CD4-positive, CD25-positive, alpha-beta regulatory T cell (primary cell): ENCODE results near the gene PPTC7. TPM values are rescaled to one million over a fixed set of nuclear protein-coding genes. Genes with fewer than 3 reads are reported as not detected.
A peak's percentile ranks its signal among the peaks of the same experiment; 100 is the strongest.
"Not testable (repeated sequence)": the region's sequence is repeated elsewhere in the genome, so short reads cannot be mapped to it uniquely, and the experiment has no call there.

Source experiments
- ATAC-seq, 2 donors: fragments of 150-1000 bp; cut with Tn5 transposase; one replicate each; pipeline ENCODE4 v1.10.0; 2021; ENCODE audit warnings: low read depth in 2 of 2, moderate number of reproducible peaks in 2 of 2, moderate library complexity in 1 of 2
- DNase-seq, 3 donors: peaks; one replicate each; pipeline versions ENCODE4 v3.0.0 to v3.0.0-alpha.2; 2012 to 2022; ENCODE audit warnings: mixed read lengths in 1 of 3
- H3K27ac ChIP-seq: one replicate; pipeline ENCODE4 v1.7.0; 2013; ENCODE audit warnings: mild to moderate bottlenecking, low read length; ENCODE audit not compliant: insufficient read depth, poor library complexity, severe bottlenecking
- H3K27me3 ChIP-seq: one replicate; pipeline ENCODE4 v1.7.0; 2013; ENCODE audit warnings: low read length; ENCODE audit not compliant: control insufficient read depth, insufficient read depth
- H3K36me3 ChIP-seq: one replicate; pipeline ENCODE4 v1.7.0; 2013; ENCODE audit warnings: mild to moderate bottlenecking, low read length, moderate library complexity; ENCODE audit not compliant: control insufficient read depth, insufficient read depth
- H3K4me1 ChIP-seq: 2 replicates; pipeline ENCODE4 v1.7.0; 2013; ENCODE audit warnings: mild to moderate bottlenecking, low read length; ENCODE audit not compliant: insufficient read depth, control insufficient read depth, poor library complexity, severe bottlenecking
- H3K4me3 ChIP-seq: one replicate; pipeline ENCODE4 v1.7.0; 2013; ENCODE audit warnings: low read depth, mild to moderate bottlenecking, low read length, moderate library complexity
- H3K9me3 ChIP-seq, 2 experiments: 1 replicate in 1 of 2; 2 replicates in 1 of 2; pipeline ENCODE4 v1.7.0; 2013; ENCODE audit warnings: low read length in 2 of 2, mild to moderate bottlenecking in 1 of 2, moderate library complexity in 1 of 2; ENCODE audit not compliant: control insufficient read depth in 2 of 2
- H3K27ac Mint-ChIP-seq, 3 donors: one replicate each; pipeline ENCODE4 v1.8.0; 2020 to 2022; ENCODE audit warnings: mild to moderate bottlenecking in 3 of 3, mixed read lengths in 3 of 3, moderate library complexity in 2 of 3
- H3K27me3 Mint-ChIP-seq: one replicate; pipeline ENCODE4 v1.8.0; 2022; ENCODE audit warnings: mild to moderate bottlenecking, mixed read lengths
- H3K36me3 Mint-ChIP-seq: one replicate; pipeline ENCODE4 v1.8.0; 2020; ENCODE audit warnings: mixed read lengths
- H3K4me1 Mint-ChIP-seq, 4 donors: one replicate each; pipeline ENCODE4 v1.8.0; 2020 to 2022; ENCODE audit warnings: mixed read lengths in 4 of 4, mild to moderate bottlenecking in 1 of 4
- H3K4me3 Mint-ChIP-seq, 4 donors: one replicate each; pipeline ENCODE4 v1.8.0; 2020 to 2022; ENCODE audit warnings: mild to moderate bottlenecking in 4 of 4, mixed read lengths in 4 of 4, moderate library complexity in 3 of 4
- H3K9me3 Mint-ChIP-seq, 7 donors: one replicate each; pipeline ENCODE4 v1.8.0; 2020 to 2022; ENCODE audit warnings: mixed read lengths in 7 of 7, mild to moderate bottlenecking in 3 of 7, moderate library complexity in 2 of 7
- polyA plus RNA-seq, 4 donors: library from polyadenylated mRNA; unstranded; fragments of 300-500 nt; fragmentation: Illumina TruSeq; gene quantifications; one replicate each; pipeline ENCODE4 v1.2.3, GENCODE V29; 2021
- total RNA-seq: library from RNA; stranded (reverse); gene quantifications from one replicate; pipeline ENCODE4 v1.2.3, GENCODE V29; 2022

The PPTC7 gene
- total and polyA plus RNA-seq, 5 donors from 2014 or later = 6.7 to 42.3 (median 9.4) TPM

GRCh38 chr12:110531741-110532333 is 51.3 kb downstream of the PPTC7 start:
- peaks cover 35% of the 10 kb centered on the region for H3K36me3 Mint-ChIP-seq
- H3K9me3 Mint-ChIP-seq = no peaks in the 10 kb centered on the region
- peak overlapping the region in 1 of 4 donors; percentile 5 for H3K4me3 Mint-ChIP-seq
- DNase-seq (peak in 2 of 3 donors; percentile 4 to 48), ATAC-seq (peak in 1 of 2 donors; percentile 39)
- no peak overlapping the region for H3K27ac ChIP-seq
- H3K36me3 ChIP-seq = peaks cover 25% of the 10 kb centered on the region
- H3K27me3 Mint-ChIP-seq = no peaks in the 10 kb centered on the region
- H3K27ac Mint-ChIP-seq = peak overlapping the region; percentile 14 to 74 (median 73)
- no peaks in the 10 kb centered on the region for H3K9me3 ChIP-seq
- H3K4me3 ChIP-seq = no peak overlapping the region
- no peaks in the 10 kb centered on the region for H3K4me1 ChIP-seq
- peaks cover 8 to 28% (median 27%) of the 10 kb centered on the region in 4 donors for H3K4me1 Mint-ChIP-seq
- no peaks in the 10 kb centered on the region for H3K27me3 ChIP-seq

- Mint-ChIP-seq H3K27me3 (no peaks in the 10 kb centered on the region), H3K36me3 (peaks cover 23% of the 10 kb centered on the region), H3K4me3 (no peak overlapping the region), H3K9me3 (no peaks in the 10 kb centered on the region), H3K4me1 (peaks cover 8 to 28% (median 26%) of the 10 kb centered on the region in 4 donors), H3K27ac (peak overlapping the region in 1 of 3 donors; percentile 63)
- no peak overlapping the region for H3K27ac ChIP-seq
- H3K27me3 ChIP-seq = no peaks in the 10 kb centered on the region
- no peaks in the 10 kb centered on the region for H3K4me1 ChIP-seq
- no peaks in the 10 kb centered on the region for H3K9me3 ChIP-seq
- ATAC-seq (no peak), DNase-seq (no peak)
- peaks cover 11% of the 10 kb centered on the region for H3K36me3 ChIP-seq
- H3K4me3 ChIP-seq = no peak overlapping the region
Measured at GRCh38 chr12:110530511-110530910, 52.6 kb downstream of the PPTC7 start.

DNA sequence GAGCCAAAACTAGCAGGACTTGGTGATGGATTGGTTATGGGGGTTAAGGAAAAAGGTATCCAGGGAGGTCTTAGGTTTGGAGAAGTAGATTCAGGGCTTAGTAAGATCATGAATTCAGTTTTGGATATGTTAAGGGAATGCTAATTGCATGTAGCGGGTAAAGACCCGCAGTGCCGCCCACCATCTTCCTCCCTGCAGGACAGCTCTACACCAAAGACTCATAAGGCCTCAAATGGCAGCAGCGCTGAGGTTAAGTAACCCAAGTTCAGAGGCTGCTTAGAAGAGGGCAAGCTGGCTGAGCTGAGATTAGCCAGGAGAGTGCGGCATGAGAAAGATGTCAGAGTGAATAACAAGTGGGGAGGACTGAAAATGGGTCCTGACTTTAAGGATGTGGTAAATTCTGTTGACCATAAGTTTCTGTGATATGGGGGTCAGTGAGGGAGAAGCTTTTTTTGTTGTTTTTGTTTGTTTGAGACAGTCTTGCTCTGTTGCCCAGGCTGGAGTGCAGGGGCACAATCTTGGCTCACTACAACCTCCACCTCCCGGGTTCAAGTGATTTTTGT is 54.8 kb downstream of the PPTC7 start:
- H3K4me3 ChIP-seq = no peak overlapping the region
- no peak overlapping the region for H3K27ac ChIP-seq
- no peaks in the 10 kb centered on the region for H3K9me3 ChIP-seq
- peaks cover 8 to 27% (median 21%) of the 10 kb centered on the region in 4 donors for H3K4me1 Mint-ChIP-seq
- DNase-seq (no peak), ATAC-seq (no peak)
- H3K4me3 Mint-ChIP-seq = no peak overlapping the region
- no peaks in the 10 kb centered on the region for H3K4me1 ChIP-seq
- peaks cover 19% of the 10 kb centered on the region for H3K36me3 Mint-ChIP-seq
- H3K36me3 ChIP-seq = peaks cover 3% of the 10 kb centered on the region
- peak overlapping the region in 2 of 3 donors; percentile 29 to 73 for H3K27ac Mint-ChIP-seq
- H3K9me3 Mint-ChIP-seq = no peaks in the 10 kb centered on the region
- H3K27me3 ChIP-seq = no peaks in the 10 kb centered on the region
- no peaks in the 10 kb centered on the region for H3K27me3 Mint-ChIP-seq

- not testable (repeated sequence) for H3K27me3 Mint-ChIP-seq
- peak in 2 of 3 donors; percentile 12 to 24 for DNase-seq
Measured at GRCh38 chr12:110520876-110521712, 62.0 kb downstream of the PPTC7 start.

GRCh38 chr12:110518014-110518413 is 65.1 kb downstream of the PPTC7 start:
- H3K36me3 ChIP-seq, ATAC-seq, H3K27me3 Mint-ChIP-seq, H3K4me3 ChIP-seq, H3K4me3 Mint-ChIP-seq, H3K9me3 ChIP-seq, H3K27ac Mint-ChIP-seq, H3K27ac ChIP-seq, DNase-seq, H3K27me3 ChIP-seq, H3K36me3 Mint-ChIP-seq, H3K9me3 Mint-ChIP-seq: not testable (repeated sequence)
- peaks cover 12% of the 10 kb centered on the region for H3K4me1 ChIP-seq
- H3K4me1 Mint-ChIP-seq = peaks cover 2 to 16% (median 12%) of the 10 kb centered on the region in 4 donors

More at GRCh38 chr12:110520876-110521712, 62.0 kb downstream of the PPTC7 start:
- not testable (repeated sequence) for H3K27ac ChIP-seq, H3K27me3 ChIP-seq, H3K36me3 ChIP-seq, H3K4me3 ChIP-seq, H3K4me3 Mint-ChIP-seq, H3K9me3 Mint-ChIP-seq, H3K9me3 ChIP-seq, H3K36me3 Mint-ChIP-seq
- ATAC-seq = peak; percentile 5 to 25
- peak overlapping the region in 1 of 3 donors; percentile 5 for H3K27ac Mint-ChIP-seq
- peaks cover 2 to 12% (median 9%) of the 10 kb centered on the region in 4 donors for H3K4me1 Mint-ChIP-seq
- H3K4me1 ChIP-seq = peaks cover 12% of the 10 kb centered on the region

- Mint-ChIP-seq H3K27ac (no peak overlapping the region), H3K36me3 (no peaks in the 10 kb centered on the region), H3K4me3 (no peak overlapping the region), H3K9me3 (no peaks in the 10 kb centered on the region), H3K4me1 (peaks cover 2 to 13% (median 9%) of the 10 kb centered on the region in 4 donors), H3K27me3 (no peaks in the 10 kb centered on the region)
- Histone ChIP-seq H3K27me3 (no peaks in the 10 kb centered on the region), H3K4me3 (no peak overlapping the region), H3K36me3 (no peaks in the 10 kb centered on the region), H3K27ac (no peak overlapping the region), H3K9me3 (no peaks in the 10 kb centered on the region), H3K4me1 (peaks cover 8% of the 10 kb centered on the region)
- DNase-seq = no peak
- no peak for ATAC-seq
Measured at GRCh38 chr12:110516995-110517394, 66.1 kb downstream of the PPTC7 start.

DNA sequence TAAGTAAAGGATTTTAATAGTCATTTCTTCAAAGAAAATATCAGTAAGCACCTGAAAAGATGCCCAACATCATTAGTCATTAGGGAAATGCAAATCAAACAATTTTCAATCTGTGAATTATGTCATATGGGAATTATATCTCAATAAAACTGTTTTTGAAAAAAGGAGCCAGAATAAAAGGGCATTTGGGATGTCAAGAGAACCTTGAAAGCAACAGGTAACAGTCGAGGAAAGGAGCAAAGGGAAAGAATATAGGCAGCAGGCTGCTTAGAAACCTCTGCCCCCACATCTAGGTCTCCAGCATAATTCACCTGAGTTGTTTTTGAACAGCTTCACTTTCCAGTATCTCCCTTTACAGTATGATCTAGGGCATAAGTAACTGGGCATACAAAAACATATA is 68.8 kb downstream of the PPTC7 start:
- peaks cover 3% of the 10 kb centered on the region for H3K27me3 ChIP-seq
- no peaks in the 10 kb centered on the region for H3K9me3 Mint-ChIP-seq
- no peak overlapping the region for H3K4me3 ChIP-seq
- peaks cover 0 to 11% (median 2%) of the 10 kb centered on the region in 4 donors for H3K4me1 Mint-ChIP-seq
- DNase-seq (no peak), ATAC-seq (no peak)
- H3K36me3 ChIP-seq = no peaks in the 10 kb centered on the region
- peak overlapping the region in 1 of 3 donors; percentile 35 for H3K27ac Mint-ChIP-seq
- H3K9me3 ChIP-seq = no peaks in the 10 kb centered on the region
- H3K36me3 Mint-ChIP-seq = no peaks in the 10 kb centered on the region
- H3K4me3 Mint-ChIP-seq = no peak overlapping the region
- peaks cover 4% of the 10 kb centered on the region for H3K27me3 Mint-ChIP-seq
- H3K27ac ChIP-seq = no peak overlapping the region
- no peaks in the 10 kb centered on the region for H3K4me1 ChIP-seq
